ENCODE measurements around the gene CELF4.

CELF4 gene

DNA sequence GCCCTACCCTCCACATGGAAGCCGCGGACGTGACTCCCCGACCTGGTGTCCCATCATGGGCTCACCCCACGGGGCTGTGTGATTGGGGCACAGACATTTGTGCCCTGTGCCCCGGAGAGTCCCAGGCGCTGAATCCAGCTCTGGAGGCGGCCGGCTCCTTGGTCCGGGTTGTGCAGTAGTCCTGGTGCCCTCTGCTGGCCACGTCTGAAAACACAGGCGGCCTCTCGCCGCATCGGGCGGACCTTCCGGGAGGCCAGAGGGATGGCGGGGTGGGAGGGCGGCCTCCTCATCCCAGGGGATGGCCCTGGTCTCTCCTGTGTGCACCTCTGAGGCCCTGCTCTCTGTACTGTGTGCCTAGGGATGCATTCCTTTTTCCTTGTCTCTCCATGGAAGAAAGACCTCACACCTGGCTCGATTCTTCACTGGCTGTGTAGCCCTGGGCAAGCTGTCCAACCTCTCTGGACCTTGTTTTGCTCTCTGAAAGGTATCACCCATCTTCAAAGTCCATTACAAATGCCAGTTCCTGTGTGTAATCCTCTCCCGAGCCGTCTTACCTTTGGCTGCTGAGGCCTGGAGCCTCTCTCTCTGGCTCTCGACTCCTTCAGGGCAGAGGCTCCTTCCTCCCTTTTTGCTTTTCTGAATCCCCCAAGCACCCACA is 27.6 kb downstream of the CELF4 start:
- TF ChIP-seq CTCF (IDR thresholded peaks at IDR 0.05; ENCODE audit: insufficient read depth, missing control alignments), result peak; percentile 78
- DNase-seq (ENCODE audit: insufficient read length, low spot score) (peak; percentile 98), FAIRE-seq (no peak)

DNA sequence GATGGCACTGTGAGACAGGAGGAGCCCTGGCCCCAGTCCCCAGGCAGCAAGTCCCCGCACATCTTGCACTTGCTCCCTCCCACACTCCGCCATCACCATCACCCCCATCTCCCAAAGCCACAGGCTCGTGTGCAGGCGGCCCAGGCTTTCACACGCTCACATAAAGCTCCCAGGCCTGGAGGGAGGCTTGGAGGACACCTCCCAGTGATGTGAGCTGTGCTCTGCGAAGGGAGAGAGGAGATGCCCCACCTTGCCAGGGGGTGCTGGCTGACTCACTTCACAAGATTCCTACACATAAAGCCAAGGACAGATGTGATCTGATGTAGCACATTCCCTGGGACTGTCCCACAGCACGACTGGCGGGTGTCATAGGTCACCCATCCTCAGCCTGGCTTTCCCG is 28.9 kb downstream of the CELF4 start:
- no peak for TF ChIP-seq CTCF (IDR thresholded peaks at IDR 0.05; ENCODE audit: insufficient read depth, missing control alignments)
- no peak for FAIRE-seq
- no peak for DNase-seq (ENCODE audit: insufficient read length, low spot score)

- no peak for FAIRE-seq
- DNase-seq (ENCODE audit: insufficient read length, low spot score), result no peak
Observed at GRCh38 chr18:37535968-37536367, 29.6 kb downstream of the CELF4 start.

DNA sequence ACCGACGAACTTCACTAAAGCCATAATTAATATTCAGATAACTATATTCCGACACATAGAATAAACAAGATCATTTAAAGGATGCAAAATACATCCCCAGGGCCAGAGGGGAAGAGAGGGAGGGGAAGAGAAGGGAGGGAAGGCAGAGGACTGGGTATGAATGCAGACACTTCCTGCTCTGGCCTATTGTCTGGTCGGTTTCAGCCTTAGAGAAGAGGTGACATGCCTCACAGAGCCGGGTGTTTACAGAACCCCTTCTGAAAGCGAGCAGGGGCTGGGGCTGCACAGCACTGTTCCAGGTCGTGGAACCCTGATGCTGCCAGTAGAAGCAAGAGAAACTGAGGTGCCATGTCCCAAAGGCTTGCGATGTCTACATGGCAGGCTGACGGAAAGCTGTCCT is 31.0 kb downstream of the CELF4 start:
- no peak for FAIRE-seq
- TF ChIP-seq CTCF (IDR thresholded peaks at IDR 0.05; ENCODE audit: insufficient read depth, missing control alignments), result no peak
- DNase-seq (ENCODE audit: insufficient read length, low spot score), result no peak

More at GRCh38 chr18:37535968-37536367, 29.6 kb downstream of the CELF4 start:
- no peak for TF ChIP-seq CTCF (IDR thresholded peaks at IDR 0.05; ENCODE audit: insufficient read depth, missing control alignments)

GRCh38 chr18:37533647-37534584 is 31.7 kb downstream of the CELF4 start:
- no peak for FAIRE-seq
- no peak for TF ChIP-seq CTCF (IDR thresholded peaks at IDR 0.05; ENCODE audit: insufficient read depth, missing control alignments)
- no peak for DNase-seq (ENCODE audit: insufficient read length, low spot score)

DNA sequence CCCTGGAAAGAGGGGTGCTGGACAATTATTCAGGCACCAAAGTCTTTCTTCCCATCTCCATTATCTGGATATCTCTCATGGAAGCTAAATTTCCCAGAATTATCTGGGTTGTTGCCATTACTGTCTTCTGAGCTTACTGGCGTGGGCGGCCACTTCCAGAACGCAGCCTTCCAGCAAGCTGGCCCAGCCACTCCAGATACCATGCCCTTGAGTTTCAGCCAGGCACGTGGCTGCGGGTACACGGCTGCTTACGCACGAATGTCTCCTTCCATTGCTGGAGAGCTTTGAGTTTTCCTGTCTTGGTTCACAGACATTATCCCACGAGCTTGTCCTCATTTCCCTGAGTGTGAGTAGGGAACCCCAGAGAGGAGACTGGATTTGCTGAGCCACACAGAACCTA is 32.7 kb downstream of the CELF4 start:
- DNase-seq (ENCODE audit: insufficient read length, low spot score), result no peak
- no peak for FAIRE-seq
- no peak for TF ChIP-seq CTCF (IDR thresholded peaks at IDR 0.05; ENCODE audit: insufficient read depth, missing control alignments)

DNA sequence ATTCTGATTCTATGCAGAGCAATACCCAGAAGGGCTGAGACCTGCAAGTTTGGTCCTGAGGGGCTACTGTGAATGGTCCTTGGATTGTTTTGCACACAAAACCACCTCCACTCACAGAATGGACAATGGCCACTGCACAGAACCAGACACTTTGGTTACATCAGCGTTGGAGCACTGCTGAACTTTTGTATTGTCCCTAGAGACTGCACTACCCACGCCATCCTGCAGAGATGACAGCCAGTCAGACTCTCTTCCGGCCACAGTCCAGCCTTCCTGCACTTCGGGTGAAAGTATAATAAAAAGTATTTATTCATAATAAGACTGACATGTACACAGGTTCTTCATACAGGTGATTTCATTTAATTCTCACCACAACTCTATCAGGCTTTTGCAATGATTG is 35.7 kb downstream of the CELF4 start:
- no peak for TF ChIP-seq CTCF (IDR thresholded peaks at IDR 0.05; ENCODE audit: insufficient read depth, missing control alignments)
- FAIRE-seq (no peak), DNase-seq (ENCODE audit: insufficient read length, low spot score) (no peak)

Measured in D721Med (cell line).